RWPE2 (cell line): ENCODE data around the gene GEMIN8.
A peak's percentile ranks its signal among the peaks of the same experiment; 100 is the strongest.

ENCODE experiments used
- ATAC-seq: fragments of 200-7000 bp; cut with Tn5 transposase; 3 replicates; pipeline ENCODE4 v1.9.1; 2021; ENCODE audit warnings: low read depth
- DNase-seq: peaks from one replicate; pipeline ENCODE4 v3.0.0-alpha.2; 2020; ENCODE audit warnings: low spot score
- H3K27ac ChIP-seq: fragments of 450-650 bp; 2 replicates; pipeline ENCODE4 v1.5.1; 2017; ENCODE audit warnings: mild to moderate bottlenecking; ENCODE audit not compliant: poor library complexity, severe bottlenecking
- H3K27me3 ChIP-seq: fragments of 250-450 bp; sonication (Bioruptor Pico); 2 replicates; pipeline ENCODE4 v1.5.1; 2021; ENCODE audit warnings: mild to moderate bottlenecking, moderate library complexity; ENCODE audit not compliant: insufficient read depth, poor library complexity, severe bottlenecking
- H3K36me3 ChIP-seq: fragments of 250-450 bp; sonication (Bioruptor Pico); 2 replicates; pipeline ENCODE4 v1.5.1; 2020; ENCODE audit warnings: low read depth, mild to moderate bottlenecking, moderate library complexity
- H3K4me1 ChIP-seq: fragments of 250-450 bp; sonication (Bioruptor Pico); 2 replicates; pipeline ENCODE4 v1.5.1; 2021; ENCODE audit warnings: mild to moderate bottlenecking, moderate library complexity; ENCODE audit not compliant: insufficient read depth, poor library complexity, severe bottlenecking
- H3K4me3 ChIP-seq: fragments of 250-450 bp; sonication (Bioruptor Pico); 2 replicates; pipeline ENCODE4 v1.5.1; 2021; ENCODE audit warnings: mild to moderate bottlenecking, moderate library complexity; ENCODE audit not compliant: severe bottlenecking
- H3K9me3 ChIP-seq: fragments of 250-450 bp; sonication (Bioruptor Pico); 2 replicates; pipeline ENCODE4 v1.5.1; 2021; ENCODE audit warnings: mild to moderate bottlenecking, moderate library complexity; ENCODE audit not compliant: severe bottlenecking
- CTCF ChIP-seq: fragments of 450-650 bp; IDR thresholded peaks from one replicate; pipeline ENCODE4 v1.5.1; 2017; ENCODE audit warnings: mild to moderate bottlenecking, moderate library complexity; ENCODE audit not compliant: poor library complexity, severe bottlenecking

GEMIN8 gene

GRCh38 chrX:14043209-14043608 is 13.5 kb upstream of the GEMIN8 start:
- H3K27me3 ChIP-seq, result no peaks in the 10 kb centered on the region
- H3K4me3 ChIP-seq, result no peak overlapping the region
- H3K36me3 ChIP-seq, result no peaks in the 10 kb centered on the region
- ATAC-seq, result no peak
- H3K4me1 ChIP-seq, result no peaks in the 10 kb centered on the region
- DNase-seq, result no peak
- TF ChIP-seq CTCF, result no peak
- H3K27ac ChIP-seq, result no peak overlapping the region
- no peaks in the 10 kb centered on the region for H3K9me3 ChIP-seq

- TF ChIP-seq CTCF, result peak; percentile 60
- Histone ChIP-seq H3K27me3 (no peaks in the 10 kb centered on the region), H3K27ac (no peak overlapping the region), H3K9me3 (no peaks in the 10 kb centered on the region), H3K36me3 (no peaks in the 10 kb centered on the region), H3K4me1 (no peaks in the 10 kb centered on the region), H3K4me3 (no peak overlapping the region)
- DNase-seq (no peak), ATAC-seq (peak; percentile 57; the same call in 1 of the 3 replicates)
Measured at GRCh38 chrX:14039344-14039743, 9.7 kb upstream of the GEMIN8 start.

- no peaks in the 10 kb centered on the region for H3K27me3 ChIP-seq
- DNase-seq (no peak), ATAC-seq (no peak)
Measured at GRCh38 chrX:14038375-14039085, 8.8 kb upstream of the GEMIN8 start.

GRCh38 chrX:14032406-14032805 is 2.7 kb upstream of the GEMIN8 start:
- peak; percentile 65 for TF ChIP-seq CTCF
- Histone ChIP-seq H3K4me3 (no peak overlapping the region), H3K4me1 (peaks cover 11% of the 10 kb centered on the region), H3K36me3 (no peaks in the 10 kb centered on the region), H3K27me3 (no peaks in the 10 kb centered on the region), H3K9me3 (no peaks in the 10 kb centered on the region), H3K27ac (no peak overlapping the region)
- no peak for ATAC-seq
- DNase-seq, result no peak

More at GRCh38 chrX:14038375-14039085, 8.8 kb upstream of the GEMIN8 start:
- Histone ChIP-seq H3K4me3 (no peak overlapping the region), H3K36me3 (no peaks in the 10 kb centered on the region), H3K27ac (no peak overlapping the region), H3K9me3 (no peaks in the 10 kb centered on the region), H3K4me1 (no peaks in the 10 kb centered on the region)
- TF ChIP-seq CTCF, result no peak

GRCh38 chrX:14030174-14030530 is 460 bp upstream of the GEMIN8 start:
- no peaks in the 10 kb centered on the region for H3K27me3 ChIP-seq
- peak overlapping the region; percentile 45 for H3K4me3 ChIP-seq
- peaks cover 23% of the 10 kb centered on the region for H3K4me1 ChIP-seq
- no peaks in the 10 kb centered on the region for H3K36me3 ChIP-seq
- no peak for DNase-seq
- H3K27ac ChIP-seq, result peak overlapping the region; percentile 70
- TF ChIP-seq CTCF, result no peak
- H3K9me3 ChIP-seq, result no peaks in the 10 kb centered on the region
- no peak for ATAC-seq
